KOPT-K1 (cell line): ENCODE measurements around the gene KRT6A.

Source experiments
- H3K27ac ChIP-seq: fragments of 200-600 bp; sonication (generic); 2 replicates; pipeline ENCODE4 v1.5.1; 2016; ENCODE audit warnings: antibody characterized with exemption, mild to moderate bottlenecking, low read depth, low read length; ENCODE audit not compliant: poor library complexity, severe bottlenecking
- H3K36me3 ChIP-seq: fragments of 200-600 bp; sonication (generic); 2 replicates; pipeline ENCODE4 v1.5.1; 2017; ENCODE audit warnings: antibody characterized with exemption, mild to moderate bottlenecking, low read length, moderate library complexity; ENCODE audit not compliant: insufficient read depth
- H3K9me3 ChIP-seq: fragments of 200-600 bp; sonication (generic); 2 replicates; pipeline ENCODE4 v1.5.1; 2017; ENCODE audit warnings: antibody characterized with exemption, low read length, mild to moderate bottlenecking; ENCODE audit not compliant: insufficient read depth, poor library complexity, severe bottlenecking

Gene KRT6A

DNA sequence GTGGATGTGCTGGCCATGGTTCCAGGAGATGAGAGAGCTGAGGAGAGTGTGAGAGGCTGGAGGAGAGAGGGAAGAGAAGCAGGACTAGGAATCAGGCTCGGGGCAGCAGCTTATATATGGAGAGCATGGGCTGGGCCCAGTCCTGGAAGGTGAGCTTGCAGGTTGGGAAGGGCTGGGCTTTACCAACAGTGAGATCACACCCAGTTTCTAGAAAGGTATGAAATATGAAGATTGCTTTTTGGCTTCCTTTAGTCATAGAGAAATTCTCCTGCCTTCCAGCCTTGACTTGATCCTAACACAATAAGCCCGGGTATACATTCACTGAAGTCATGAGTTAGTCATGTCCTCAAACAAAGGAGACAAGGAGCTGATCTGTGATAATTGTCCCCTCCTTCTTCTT is at the start of gene KRT6A:
Gene KRT6A, minus strand, starts transcription at position 86 of the 400 bp plus-strand sequence. Its CDS starts 69 bp downstream, at position 17.
- Histone ChIP-seq H3K36me3 (no peaks in the 10 kb centered on the region), H3K9me3 (no peaks in the 10 kb centered on the region), H3K27ac (no peak within 1 kb of the TSS)

DNA sequence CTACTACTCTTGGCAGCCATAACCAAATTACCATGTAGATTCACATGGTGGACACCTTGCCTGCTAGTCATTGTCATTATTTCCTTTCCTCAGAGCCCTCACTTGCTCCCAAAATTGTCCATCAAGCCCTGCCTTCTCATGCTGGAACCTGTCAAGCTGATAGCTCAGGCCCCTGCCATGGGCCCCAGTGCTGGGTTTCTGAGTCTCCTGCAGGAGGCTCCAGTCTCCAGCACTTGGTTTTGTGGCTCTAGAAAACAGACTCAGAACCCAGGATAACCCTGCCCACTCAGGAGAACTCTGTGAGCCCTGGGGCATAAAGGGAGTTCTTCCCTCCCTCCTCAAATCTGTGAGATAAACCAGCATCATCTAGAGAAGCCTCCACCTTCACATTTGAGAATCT is 49.1 kb upstream of the KRT6A start:
- Histone ChIP-seq H3K36me3 (no peaks in the 10 kb centered on the region), H3K27ac (no peak overlapping the region), H3K9me3 (no peaks in the 10 kb centered on the region)

DNA sequence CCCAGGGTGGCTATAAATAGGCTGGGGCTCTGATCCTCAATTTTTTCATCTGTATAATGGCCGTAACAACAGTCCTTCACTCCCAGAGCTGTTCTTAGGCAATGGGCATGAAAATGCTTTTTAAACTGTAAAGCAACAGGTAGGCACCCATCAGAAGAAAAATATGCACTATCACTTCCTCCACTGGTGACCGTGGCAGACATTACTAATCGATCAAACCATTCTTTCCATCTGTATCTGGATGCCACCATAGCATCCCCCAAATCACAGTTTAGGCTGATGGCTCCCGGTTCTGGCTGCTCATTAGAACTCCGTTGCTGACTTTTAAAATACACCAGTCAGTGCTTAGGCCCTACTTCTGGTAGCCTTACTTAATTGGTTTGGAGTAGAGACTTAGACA is 48.7 kb upstream of the KRT6A start:
- Histone ChIP-seq H3K27ac (no peak overlapping the region), H3K36me3 (no peaks in the 10 kb centered on the region), H3K9me3 (no peaks in the 10 kb centered on the region)

DNA sequence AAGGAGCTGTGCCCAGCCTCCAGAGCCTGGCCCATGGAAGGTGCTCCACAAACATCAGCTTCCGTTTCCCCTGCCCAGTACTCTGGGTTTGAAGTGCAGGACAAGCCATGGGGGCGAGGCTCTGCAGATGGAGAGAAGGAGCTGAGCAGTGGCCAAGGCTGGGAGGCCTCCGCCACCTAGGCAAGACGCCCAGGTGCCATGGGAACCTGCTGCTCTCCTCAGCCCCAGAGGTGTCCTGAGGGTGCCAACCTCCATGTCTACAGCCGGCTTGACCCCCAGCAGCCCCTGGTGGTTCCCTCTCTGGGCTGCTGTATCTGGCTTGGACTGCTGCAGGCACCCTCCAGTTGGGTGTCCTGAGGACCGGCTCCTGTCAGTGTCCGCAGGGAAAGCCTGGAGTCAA is 47.5 kb upstream of the KRT6A start:
- H3K9me3 ChIP-seq = no peaks in the 10 kb centered on the region
- no peak overlapping the region for H3K27ac ChIP-seq
- H3K36me3 ChIP-seq = no peaks in the 10 kb centered on the region

DNA sequence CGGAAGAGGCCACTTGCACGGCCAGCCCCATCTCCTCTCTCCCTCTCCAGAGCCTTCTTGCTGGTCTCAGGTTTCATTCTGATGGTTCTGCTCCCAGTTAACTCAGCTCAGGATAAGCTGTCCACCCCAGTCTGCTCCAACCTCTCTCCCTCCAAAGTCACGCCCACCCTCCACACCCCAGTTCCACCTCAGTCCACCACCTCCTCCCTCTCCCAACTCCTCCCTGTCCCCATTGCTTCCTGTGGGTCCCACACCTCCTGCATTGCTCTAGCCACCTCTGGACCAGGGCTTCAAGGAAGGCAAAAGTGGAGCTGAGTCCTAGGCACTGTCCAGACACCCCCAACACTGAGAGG is 46.7 kb upstream of the KRT6A start:
- Histone ChIP-seq H3K27ac (no peak overlapping the region), H3K36me3 (no peaks in the 10 kb centered on the region), H3K9me3 (no peaks in the 10 kb centered on the region)

DNA sequence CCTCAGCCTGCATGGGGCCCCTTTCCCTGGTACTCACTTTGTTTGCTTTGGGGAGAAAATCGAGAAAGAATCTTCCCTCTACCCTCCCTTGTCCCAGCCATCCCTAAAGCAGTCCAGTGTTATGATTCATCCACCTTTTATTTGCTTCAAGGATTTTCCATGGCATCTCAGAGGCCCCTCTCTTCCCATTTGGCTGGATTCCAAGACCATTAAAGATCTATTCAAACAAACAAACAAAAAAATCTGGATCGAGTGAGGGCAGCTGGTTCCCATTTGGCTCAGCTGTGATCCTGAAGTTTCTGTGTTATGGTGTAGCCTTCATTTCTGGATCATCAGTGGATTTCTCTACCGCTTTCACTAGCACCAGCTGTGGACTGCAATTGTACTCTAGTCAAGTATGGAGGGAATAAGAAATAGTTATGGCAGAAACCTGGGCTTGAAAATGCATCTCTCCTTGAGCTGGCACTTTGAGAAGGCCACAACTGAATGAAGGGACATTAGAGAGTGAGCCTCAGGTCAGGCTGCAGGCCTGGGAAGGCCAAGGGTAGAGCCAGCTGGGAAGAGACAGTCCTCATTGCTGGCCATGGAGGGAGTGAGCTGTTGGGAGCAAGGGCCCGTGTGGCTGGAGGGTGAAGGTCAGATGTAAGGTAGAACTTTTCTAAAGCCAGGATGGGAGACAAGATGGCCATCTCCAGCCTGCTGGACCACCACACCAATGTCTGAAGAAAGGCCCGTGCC is 46.2 kb upstream of the KRT6A start:
- no peaks in the 10 kb centered on the region for H3K36me3 ChIP-seq
- no peaks in the 10 kb centered on the region for H3K9me3 ChIP-seq
- H3K27ac ChIP-seq = no peak overlapping the region

DNA sequence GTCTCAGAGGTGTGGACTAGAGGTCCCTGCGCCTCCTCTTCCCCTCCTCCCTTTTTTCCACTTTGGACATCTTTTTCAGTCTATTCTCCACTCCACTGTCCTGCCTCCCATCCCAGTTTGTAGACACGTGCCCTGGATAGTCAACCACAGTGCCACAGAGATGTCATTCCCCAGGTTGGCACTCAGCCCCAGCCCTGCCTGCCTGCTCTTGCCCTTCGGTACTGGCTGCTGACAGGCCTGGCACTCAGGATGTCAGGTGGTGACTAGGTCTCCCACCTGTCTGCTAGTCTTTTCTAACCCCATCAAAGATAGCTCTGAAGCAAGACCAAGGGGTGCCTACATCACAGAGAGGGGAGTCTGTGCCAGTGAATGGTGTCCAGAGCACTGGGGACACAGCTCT is 44.0 kb upstream of the KRT6A start:
- no peaks in the 10 kb centered on the region for H3K9me3 ChIP-seq
- H3K36me3 ChIP-seq = no peaks in the 10 kb centered on the region

DNA sequence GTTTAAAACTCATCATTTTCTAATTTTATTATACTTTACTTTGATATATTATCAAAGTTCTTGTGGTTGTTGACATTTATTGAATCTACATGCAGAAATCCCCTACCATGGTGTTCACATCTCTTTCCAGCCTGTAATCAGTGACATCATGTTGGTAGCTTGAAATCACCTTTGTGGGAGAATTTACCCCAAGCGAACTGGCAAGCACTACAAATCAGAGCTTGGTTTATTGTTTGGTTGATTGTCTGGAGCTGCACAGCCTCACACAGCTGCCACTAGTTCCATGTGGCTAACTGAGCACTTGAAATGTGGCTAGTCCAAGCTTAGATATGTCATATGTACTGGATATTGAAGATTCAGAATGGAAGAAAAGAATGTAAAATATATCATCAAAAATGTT is 42.5 kb upstream of the KRT6A start:
- no peaks in the 10 kb centered on the region for H3K9me3 ChIP-seq
- no peaks in the 10 kb centered on the region for H3K36me3 ChIP-seq
- H3K27ac ChIP-seq = no peak overlapping the region

More for the DNA sequence above, 44.0 kb upstream of the KRT6A start:
- H3K27ac ChIP-seq = no peak overlapping the region

DNA sequence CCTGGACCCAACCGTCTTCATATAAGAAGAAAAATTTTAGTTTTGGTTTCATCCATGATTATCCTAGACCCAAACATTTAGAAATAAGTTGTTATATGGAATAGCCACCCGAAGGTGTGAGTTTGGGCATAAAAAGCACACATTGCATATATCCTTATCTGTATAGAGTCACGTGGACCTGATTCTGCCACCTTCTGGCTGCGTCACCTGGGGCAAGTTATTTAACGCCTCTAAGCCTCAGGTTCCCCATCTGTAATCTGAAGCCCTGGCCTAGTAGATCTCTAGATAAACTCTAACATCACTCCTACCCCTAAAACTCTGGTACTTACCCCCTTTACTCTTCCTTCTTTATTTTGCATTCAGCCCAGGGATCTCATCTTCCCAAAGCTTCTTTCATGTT is 41.4 kb upstream of the KRT6A start:
- no peak overlapping the region for H3K27ac ChIP-seq
- H3K9me3 ChIP-seq = no peaks in the 10 kb centered on the region
- H3K36me3 ChIP-seq = no peaks in the 10 kb centered on the region

DNA sequence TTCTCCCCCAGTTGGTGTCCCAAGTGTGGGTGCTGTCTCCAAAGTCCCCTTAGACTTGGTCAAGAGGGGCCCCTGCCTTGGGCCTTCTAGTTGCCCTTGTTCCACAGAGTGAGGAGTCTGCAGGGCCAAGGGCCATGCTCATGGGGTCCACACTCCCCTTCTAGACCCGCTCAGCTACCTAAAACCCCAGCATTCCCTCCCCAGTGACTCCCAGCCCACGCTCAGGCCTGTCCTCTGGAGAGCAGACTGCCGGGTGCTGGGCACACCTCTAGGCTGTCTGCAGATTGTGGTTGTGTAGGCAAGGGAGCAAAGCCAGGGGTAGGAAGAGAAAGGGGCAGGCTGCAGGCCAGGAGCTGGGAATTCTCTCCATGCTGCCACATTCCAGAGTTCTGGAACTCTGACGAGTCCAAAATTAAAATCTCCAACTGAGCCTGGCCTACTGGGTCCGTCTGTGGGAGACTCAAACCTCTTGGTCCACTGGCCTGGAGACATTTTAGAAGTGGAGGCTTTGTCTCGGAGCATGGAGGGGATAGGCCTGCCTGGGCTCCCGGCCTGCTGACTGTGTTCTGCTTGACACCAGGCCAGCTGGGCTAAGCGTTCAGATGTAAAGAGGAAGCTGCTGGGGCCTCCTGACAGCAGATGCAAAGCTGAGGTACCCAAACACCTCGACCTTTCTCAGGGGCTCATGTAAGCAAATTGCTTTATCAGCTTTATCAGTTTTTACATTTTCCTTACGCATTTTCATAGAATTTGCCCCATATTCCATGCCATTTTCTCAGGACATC is 40.8 kb upstream of the KRT6A start:
- no peaks in the 10 kb centered on the region for H3K9me3 ChIP-seq
- no peaks in the 10 kb centered on the region for H3K36me3 ChIP-seq
- no peak overlapping the region for H3K27ac ChIP-seq

DNA sequence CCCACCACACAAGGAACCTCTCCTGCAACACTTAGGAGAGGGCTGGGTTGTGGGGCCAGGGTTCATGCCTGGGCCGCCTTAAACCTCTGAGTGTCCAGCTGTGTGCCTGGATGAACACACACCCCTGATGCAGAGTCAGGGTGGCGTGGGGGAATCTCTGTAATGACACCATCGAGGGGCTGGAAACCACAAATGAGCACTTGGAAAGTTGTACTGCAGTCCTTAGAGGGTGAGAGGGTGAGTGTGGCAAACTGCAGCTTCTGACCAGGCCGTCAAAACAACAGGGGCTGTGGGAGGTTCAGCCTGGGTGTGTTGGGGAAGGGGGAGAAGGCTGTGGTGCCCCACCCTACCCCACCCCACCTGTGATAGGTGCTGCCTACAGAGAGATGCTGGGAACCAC is 39.6 kb upstream of the KRT6A start:
- Histone ChIP-seq H3K36me3 (no peaks in the 10 kb centered on the region), H3K27ac (no peak overlapping the region), H3K9me3 (no peaks in the 10 kb centered on the region)

DNA sequence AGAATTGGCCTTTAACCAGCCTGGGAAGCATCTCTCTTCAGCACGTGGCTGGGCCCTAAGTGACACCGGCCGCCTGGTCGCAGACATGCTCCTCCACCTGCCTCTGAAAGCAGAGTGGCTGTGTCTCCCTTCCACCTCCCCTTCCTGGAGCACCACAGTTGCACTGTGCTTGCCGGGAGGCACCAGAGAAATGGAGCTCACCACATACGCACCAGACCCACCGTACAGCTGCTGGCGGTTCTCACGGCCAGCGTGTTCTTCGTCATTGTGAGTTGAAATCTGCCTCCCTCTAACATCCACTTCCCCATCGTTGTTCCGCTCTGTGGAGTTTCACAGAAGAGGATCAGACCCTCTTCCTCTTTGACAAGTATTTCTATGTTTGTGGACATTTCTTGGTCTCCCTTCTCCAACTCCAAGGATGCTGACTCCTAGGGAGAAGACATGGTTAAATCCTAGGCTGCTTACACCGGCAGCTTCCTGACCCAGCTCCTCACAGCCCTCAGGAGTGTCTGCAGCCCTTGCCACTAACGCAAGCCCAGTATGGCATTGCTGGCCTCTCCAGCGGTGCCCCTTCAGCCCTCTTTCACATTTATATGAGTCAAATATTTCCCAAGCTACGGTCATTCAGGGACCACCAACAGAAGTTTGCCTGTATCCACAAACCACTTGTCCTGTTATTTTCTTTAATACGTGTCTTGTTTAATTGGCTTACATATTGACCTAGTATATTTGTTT is 38.7 kb upstream of the KRT6A start:
- Histone ChIP-seq H3K9me3 (no peaks in the 10 kb centered on the region), H3K36me3 (no peaks in the 10 kb centered on the region), H3K27ac (no peak overlapping the region)

DNA sequence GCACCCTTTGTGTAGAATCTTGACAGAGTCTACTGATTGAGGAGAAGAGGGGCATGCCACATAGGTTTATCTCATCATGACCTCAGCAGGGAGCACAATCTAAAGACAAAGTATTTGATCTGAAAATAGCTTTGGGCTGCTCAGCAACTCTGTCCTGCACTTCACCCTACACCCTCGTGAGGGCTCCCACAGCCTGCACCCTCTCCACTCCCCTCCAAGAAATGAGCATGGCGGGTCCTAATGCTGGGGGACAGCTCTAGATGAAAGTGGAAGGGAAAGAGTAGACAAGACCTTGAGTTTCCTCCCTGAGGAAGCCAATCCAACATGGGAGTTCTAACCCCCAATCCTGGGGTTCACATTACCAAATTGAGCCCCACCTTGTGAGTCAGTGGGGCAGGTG is 37.8 kb upstream of the KRT6A start:
- Histone ChIP-seq H3K9me3 (no peaks in the 10 kb centered on the region), H3K36me3 (no peaks in the 10 kb centered on the region), H3K27ac (no peak overlapping the region)

DNA sequence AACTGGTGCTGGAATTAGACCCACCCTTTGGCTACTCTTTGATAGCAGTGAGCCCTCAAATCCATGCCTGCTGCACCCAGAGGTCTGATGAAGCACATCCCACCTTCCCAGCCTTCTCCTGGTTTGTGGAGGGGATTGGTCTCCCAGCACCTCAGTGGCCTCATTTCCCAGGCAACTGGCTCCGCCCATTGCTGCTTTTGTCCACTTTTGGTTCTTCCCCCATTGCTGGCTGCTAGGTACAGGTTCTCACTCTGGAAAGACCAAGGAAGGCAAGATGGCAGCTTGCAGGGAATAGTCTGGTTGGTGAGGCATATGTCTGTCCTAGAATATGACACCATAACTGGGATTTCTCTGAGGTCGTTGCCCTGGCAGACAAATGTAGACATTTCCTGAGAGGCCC is 37.3 kb upstream of the KRT6A start:
- Histone ChIP-seq H3K36me3 (no peaks in the 10 kb centered on the region), H3K9me3 (no peaks in the 10 kb centered on the region), H3K27ac (no peak overlapping the region)

DNA sequence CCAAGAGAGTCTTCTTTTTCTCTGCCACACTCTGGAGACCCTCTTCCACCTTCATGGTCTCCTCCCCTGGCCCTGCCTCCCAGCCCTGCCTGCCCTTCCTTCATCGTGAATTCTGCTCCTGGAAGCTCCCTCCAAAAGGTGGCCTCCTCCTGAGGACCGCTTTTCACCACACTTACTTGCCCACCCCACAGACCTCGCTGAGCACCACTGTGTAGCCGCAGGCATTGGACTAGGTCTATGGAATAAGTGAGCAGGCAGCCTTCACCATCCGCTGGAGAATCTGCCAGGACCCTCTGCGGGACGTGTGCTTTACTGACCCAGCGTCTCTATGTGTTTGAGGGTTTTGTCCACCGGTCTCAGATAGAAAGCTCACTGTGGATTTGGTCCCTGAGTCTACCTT is 36.8 kb upstream of the KRT6A start:
- Histone ChIP-seq H3K36me3 (no peaks in the 10 kb centered on the region), H3K27ac (no peak overlapping the region), H3K9me3 (no peaks in the 10 kb centered on the region)
